OCI-LY7 (cell line): Measurements from ENCODE around the gene CD81. TPM values are rescaled to one million over a fixed set of nuclear protein-coding genes. Genes with fewer than 3 reads are reported as not detected.

Experiments
- BruUV-seq: library from RNA; stranded (reverse); fragments of 400-500 nt; replicated peaks from 2 replicates; lab custom pipeline; 2021; lab: Mats Ljungman, UMichigan
- CTCF ChIA-PET: fragments of 300-600 bp; sonication (Branson Sonifier 250); formaldehyde crosslinking; loops from one replicate; lab custom pipeline; 2022; ENCODE audit warnings: antibody characterized with exemption; ENCODE audit not compliant: unreplicated experiment; lab: Charles Lee
- POLR2A ChIA-PET: fragments of 300-600 bp; sonication (Branson Sonifier 250); formaldehyde crosslinking; loops from one replicate; lab custom pipeline; 2022; ENCODE audit warnings: antibody characterized with exemption; lab: Charles Lee
- DNase-seq: peaks from one replicate; pipeline ENCODE4 v3.0.0-alpha.2; 2015; ENCODE audit warnings: low spot score
- H2AFZ ChIP-seq: fragments of 200-600 bp; sonication (generic), shearing (Covaris generic); 2 replicates; pipeline ENCODE4 v1.6.1; 2014; ENCODE audit warnings: mild to moderate bottlenecking, antibody characterized with exemption, low read length, moderate library complexity
- H3K27ac ChIP-seq: fragments of 200-600 bp; sonication (generic); 2 replicates; pipeline ENCODE4 v1.5.1; 2014; ENCODE audit warnings: mixed run types, low read depth, mild to moderate bottlenecking, moderate library complexity, low read length, inconsistent platforms; ENCODE audit not compliant: poor library complexity, severe bottlenecking
- H3K36me3 ChIP-seq: fragments of 200-600 bp; sonication (generic); 2 replicates; pipeline ENCODE4 v1.6.1; 2014; ENCODE audit warnings: mild to moderate bottlenecking, antibody characterized with exemption, low read length, moderate library complexity, mixed read lengths; ENCODE audit not compliant: insufficient read depth
- H3K4me1 ChIP-seq: fragments of 200-600 bp; sonication (generic); 2 replicates; pipeline ENCODE4 v1.5.1; 2014; ENCODE audit warnings: mild to moderate bottlenecking, low read length; ENCODE audit not compliant: insufficient read depth, poor library complexity, severe bottlenecking
- H3K4me2 ChIP-seq: fragments of 200-600 bp; sonication (generic); 2 replicates; pipeline ENCODE4 v1.6.1; 2014; ENCODE audit warnings: mild to moderate bottlenecking, low read length
- H3K4me3 ChIP-seq: fragments of 200-600 bp; sonication (generic); 2 replicates; pipeline ENCODE4 v1.5.1; 2014; ENCODE audit warnings: mild to moderate bottlenecking, low read depth, low read length; ENCODE audit not compliant: poor library complexity, severe bottlenecking
- H3K79me2 ChIP-seq: fragments of 200-600 bp; sonication (generic); 2 replicates; pipeline ENCODE4 v1.6.1; 2016; ENCODE audit warnings: low read depth, mild to moderate bottlenecking, low read length, moderate library complexity, mixed read lengths; ENCODE audit not compliant: insufficient read depth
- H3K9me2 ChIP-seq: fragments of 200-600 bp; sonication (generic); 2 replicates; pipeline ENCODE4 v1.6.1; 2016; ENCODE audit warnings: mild to moderate bottlenecking, low read length, mixed read lengths; ENCODE audit not compliant: insufficient read depth
- H3K9me3 ChIP-seq: fragments of 200-600 bp; sonication (generic); 2 replicates; pipeline ENCODE4 v1.6.1; 2014; ENCODE audit warnings: mild to moderate bottlenecking, mixed run types, low read length, mixed read lengths
- H4K20me1 ChIP-seq: fragments of 200-600 bp; sonication (generic); 2 replicates; pipeline ENCODE4 v1.6.1; 2014; ENCODE audit warnings: mild to moderate bottlenecking, antibody characterized with exemption, low read length, moderate library complexity, mixed read lengths; ENCODE audit not compliant: insufficient read depth
- EZH2phosphoT487 ChIP-seq: fragments of 200-600 bp; sonication (generic); IDR thresholded peaks from 2 replicates; pipeline ENCODE4 v1.6.1; 2018; ENCODE audit warnings: low read depth, borderline replicate concordance, mild to moderate bottlenecking, mixed run types, antibody characterized with exemption, low read length, moderate library complexity, mixed read lengths
- intact Hi-C: fragments of 100-400 bp; cut with micrococcal nuclease; formaldehyde crosslinking; loops from one replicate; pipeline ENCODE4 v1.10.0; 2022; ENCODE audit not compliant: unreplicated experiment
- total RNA-seq, 2 experiments: library from RNA; depleted of rRNA in 1 of 2; stranded (reverse); fragments of >200 nt in 1 of 2; shearing (Covaris generic) in 1 of 2; gene quantifications; 2 replicates each; pipeline ENCODE4 v1.2.3, GENCODE V29; 2014 to 2022
- TF ChIP-seq, protein P1 (sequence below): fragments of 200-600 bp; sonication (generic); conservative IDR thresholded peaks from 2 replicates; pipeline ENCODE4 v1.5.1; 2014; ENCODE audit warnings: mild to moderate bottlenecking, antibody characterized with exemption, low read length, moderate library complexity, mixed read lengths

The CD81 gene
- total RNA-seq, 2 experiments from 2014 or later = 290 to 343 TPM

DNA sequence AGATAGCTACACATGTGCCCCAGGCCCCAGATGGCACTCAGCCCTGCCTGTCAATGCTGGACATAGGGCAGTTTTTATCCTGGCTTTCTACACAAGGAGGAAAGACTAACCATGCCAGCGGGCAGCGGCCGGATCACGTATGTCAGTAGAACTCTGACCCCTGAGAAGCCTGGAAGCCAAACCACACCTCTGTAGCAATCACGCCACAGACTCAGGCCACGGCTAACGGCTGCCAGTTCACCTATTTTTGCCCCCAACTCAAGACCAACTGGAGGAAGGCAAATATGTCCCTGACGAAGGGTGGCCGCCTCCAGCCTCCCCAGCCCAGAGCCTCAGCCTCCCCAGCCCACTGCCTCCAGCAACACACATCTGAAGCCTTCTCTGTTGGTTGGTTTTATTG, 7.2 kb upstream of the CD81 start:
- Histone ChIP-seq H3K4me3 (no peak overlapping the region), H3K4me1 (no peaks in the 10 kb centered on the region), H2AFZ (no peak overlapping the region), H3K36me3 (no peaks in the 10 kb centered on the region), H3K4me2 (no peak overlapping the region), H3K9me2 (no peaks in the 10 kb centered on the region), H3K79me2 (no peaks in the 10 kb centered on the region), H3K9me3 (no peaks in the 10 kb centered on the region), H3K27ac (no peak overlapping the region), H4K20me1 (no peaks in the 10 kb centered on the region)
- ChIA-PET CTCF (no interaction called here), POLR2A (no interaction called here)
- DNase-seq = no peak
- intact Hi-C loops = no loop called here
- TF ChIP-seq EZH2phosphoT487 = no peak
- TF ChIP-seq, protein P1, sequence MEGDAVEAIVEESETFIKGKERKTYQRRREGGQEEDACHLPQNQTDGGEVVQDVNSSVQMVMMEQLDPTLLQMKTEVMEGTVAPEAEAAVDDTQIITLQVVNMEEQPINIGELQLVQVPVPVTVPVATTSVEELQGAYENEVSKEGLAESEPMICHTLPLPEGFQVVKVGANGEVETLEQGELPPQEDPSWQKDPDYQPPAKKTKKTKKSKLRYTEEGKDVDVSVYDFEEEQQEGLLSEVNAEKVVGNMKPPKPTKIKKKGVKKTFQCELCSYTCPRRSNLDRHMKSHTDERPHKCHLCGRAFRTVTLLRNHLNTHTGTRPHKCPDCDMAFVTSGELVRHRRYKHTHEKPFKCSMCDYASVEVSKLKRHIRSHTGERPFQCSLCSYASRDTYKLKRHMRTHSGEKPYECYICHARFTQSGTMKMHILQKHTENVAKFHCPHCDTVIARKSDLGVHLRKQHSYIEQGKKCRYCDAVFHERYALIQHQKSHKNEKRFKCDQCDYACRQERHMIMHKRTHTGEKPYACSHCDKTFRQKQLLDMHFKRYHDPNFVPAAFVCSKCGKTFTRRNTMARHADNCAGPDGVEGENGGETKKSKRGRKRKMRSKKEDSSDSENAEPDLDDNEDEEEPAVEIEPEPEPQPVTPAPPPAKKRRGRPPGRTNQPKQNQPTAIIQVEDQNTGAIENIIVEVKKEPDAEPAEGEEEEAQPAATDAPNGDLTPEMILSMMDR = no peak
- BruUV-seq = no TSS peak

DNA sequence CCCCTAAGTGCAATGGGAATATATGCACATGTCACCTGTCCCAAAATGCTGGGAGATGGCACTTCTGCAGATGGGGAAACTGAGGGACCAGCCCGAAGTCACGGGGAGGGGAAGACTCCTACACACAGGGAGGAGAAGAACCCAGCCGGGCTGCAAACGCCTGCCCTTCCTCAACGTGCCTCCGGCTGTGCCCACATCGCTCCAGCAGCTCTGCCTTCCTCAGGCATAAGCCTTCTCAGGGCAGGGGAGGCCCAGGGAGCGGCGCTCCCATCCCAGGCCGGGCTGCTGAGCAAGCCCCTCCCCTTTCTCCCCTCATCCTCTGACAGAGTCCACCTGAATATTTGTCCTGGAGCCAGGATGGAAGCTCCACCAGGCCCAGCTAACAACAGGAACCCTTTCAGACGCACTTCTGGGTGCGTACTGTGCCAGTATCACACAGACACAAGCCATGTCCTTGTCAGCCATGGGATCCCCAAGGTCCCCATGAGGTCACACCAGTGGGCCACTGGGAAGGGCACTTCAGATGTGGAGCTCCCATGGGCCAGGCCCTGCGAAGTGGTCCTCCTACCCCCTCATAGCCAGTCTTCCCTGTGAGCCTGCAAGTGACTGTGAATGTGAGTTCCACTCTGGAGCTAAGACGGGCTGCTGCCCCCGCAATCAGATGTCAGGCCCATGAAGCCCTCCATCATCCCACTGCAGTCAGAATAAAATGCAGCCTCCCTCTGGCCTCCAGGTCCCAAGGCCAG, 2.5 kb upstream of the CD81 start:
- Histone ChIP-seq H3K79me2 (peaks cover 23% of the 10 kb centered on the region), H3K4me2 (no peak overlapping the region), H3K4me3 (no peak overlapping the region), H3K4me1 (peaks cover 8% of the 10 kb centered on the region), H2AFZ (no peak overlapping the region), H3K27ac (no peak overlapping the region), H3K9me3 (no peaks in the 10 kb centered on the region), H4K20me1 (peaks cover 13% of the 10 kb centered on the region), H3K9me2 (no peaks in the 10 kb centered on the region), H3K36me3 (peaks cover 13% of the 10 kb centered on the region)
- no peak for DNase-seq
- intact Hi-C loops = no loop called here
- TF ChIP-seq EZH2phosphoT487 = no peak
- TF ChIP-seq, protein P1 = no peak
- ChIA-PET POLR2A (interaction anchor here (0.6 kb wide), 1 partner anchor 1397 kb away, joined by 3 read pairs; no protein-coding TSS in a partner anchor), CTCF (no interaction called here)
- no TSS peak for BruUV-seq

DNA sequence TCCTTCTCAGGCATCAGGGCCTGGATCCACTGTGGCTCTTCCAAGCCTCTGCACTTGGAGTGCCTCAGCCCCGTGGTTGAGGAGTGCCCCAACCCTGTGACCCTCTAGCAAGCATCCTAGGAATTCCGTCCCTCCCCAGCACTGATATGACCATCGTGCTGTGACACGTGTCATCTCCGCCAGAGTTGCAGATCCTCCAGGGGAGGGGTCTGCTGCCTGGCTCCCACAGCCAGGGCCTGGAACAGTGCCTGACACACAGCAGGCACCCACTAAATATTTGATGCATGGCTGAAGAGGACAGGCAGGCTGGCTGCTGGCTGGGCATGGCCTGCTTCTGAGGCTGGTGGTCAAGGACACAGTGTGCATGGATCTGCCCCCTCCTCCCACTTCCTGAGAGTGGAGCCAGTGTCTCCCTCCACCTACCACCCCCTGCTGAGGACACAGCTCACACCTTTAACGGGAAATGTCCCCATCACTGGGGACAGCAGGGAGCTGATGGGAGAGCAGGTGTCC, 1.7 kb upstream of the CD81 start:
- H3K4me1 ChIP-seq = peaks cover 15% of the 10 kb centered on the region
- peaks cover 20% of the 10 kb centered on the region for H4K20me1 ChIP-seq
- no peak overlapping the region for H2AFZ ChIP-seq
- no peak overlapping the region for H3K27ac ChIP-seq
- ChIA-PET POLR2A (interaction anchor here (0.5 kb wide), 1 partner anchor 11 kb away, joined by 3 read pairs; no protein-coding TSS in a partner anchor), CTCF (no interaction called here)
- no peaks in the 10 kb centered on the region for H3K9me2 ChIP-seq
- BruUV-seq = no TSS peak
- no peak overlapping the region for H3K4me2 ChIP-seq
- H3K79me2 ChIP-seq = peaks cover 30% of the 10 kb centered on the region
- no peaks in the 10 kb centered on the region for H3K9me3 ChIP-seq
- intact Hi-C loops = no loop called here
- TF ChIP-seq EZH2phosphoT487 = no peak
- TF ChIP-seq, protein P1 = no peak
- no peak for DNase-seq
- H3K4me3 ChIP-seq = no peak overlapping the region
- peaks cover 20% of the 10 kb centered on the region for H3K36me3 ChIP-seq
